CD4-positive, alpha-beta T cell (primary cell): Measurements from ENCODE around the gene DPP8. TPM values are rescaled to one million over a fixed set of nuclear protein-coding genes. Genes with fewer than 3 reads are reported as not detected.
A peak's percentile ranks its signal among the peaks of the same experiment; 100 is the strongest.

ENCODE experiments used
- ATAC-seq: fragments of 200-7000 bp; cut with Tn5 transposase; one replicate; pipeline ENCODE4 v1.10.0; 2022; ENCODE audit warnings: mild to moderate bottlenecking; ENCODE audit not compliant: poor library complexity
- CTCF ChIA-PET: fragments of 350-600 bp; sonication (Branson Sonifier 250); formaldehyde crosslinking; loops from one replicate; lab custom pipeline; 2021; ENCODE audit warnings: antibody characterized with exemption, inconsistent platforms; lab: Charles Lee
- POLR2A ChIA-PET: fragments of 350-600 bp; sonication (Branson Sonifier 250); formaldehyde crosslinking; loops from one replicate; lab custom pipeline; 2021; ENCODE audit warnings: antibody characterized with exemption, inconsistent platforms; lab: Charles Lee
- DNase-seq, 14 experiments: peaks; one replicate each; pipeline ENCODE4 v3.0.0-alpha.2; 2013 to 2020; ENCODE audit warnings: mixed read lengths in 2 of 14
- H3K27ac ChIP-seq, 2 donors: one replicate each; pipeline versions ENCODE4 v1.5.1 to v1.7.0; 2013; ENCODE audit warnings: low read length in 2 of 2, low read depth in 1 of 2, mild to moderate bottlenecking in 1 of 2
- H3K27me3 ChIP-seq, 2 experiments: 1 replicate in 1 of 2; 2 replicates in 1 of 2; pipeline versions ENCODE4 v1.6.1 to v1.7.0; 2013; ENCODE audit warnings: low read length in 2 of 2, control low read depth in 1 of 2, mild to moderate bottlenecking in 1 of 2, moderate library complexity in 1 of 2; ENCODE audit not compliant: insufficient read depth in 2 of 2, control insufficient read depth in 1 of 2
- H3K36me3 ChIP-seq: one replicate; pipeline ENCODE4 v1.6.1; 2013; ENCODE audit warnings: low read length, control low read depth; ENCODE audit not compliant: insufficient read depth
- H3K4me1 ChIP-seq: one replicate; pipeline ENCODE4 v1.6.1; 2013; ENCODE audit warnings: low read length, control low read depth; ENCODE audit not compliant: insufficient read depth
- H3K4me3 ChIP-seq: one replicate; pipeline ENCODE4 v1.5.1; 2013; ENCODE audit warnings: mild to moderate bottlenecking, low read length, moderate library complexity
- H3K9me3 ChIP-seq, 2 experiments: 1 replicate in 1 of 2; 2 replicates in 1 of 2; pipeline versions ENCODE4 v1.6.1 to v1.7.0; 2013; ENCODE audit warnings: low read length in 2 of 2, mild to moderate bottlenecking in 2 of 2, control low read depth in 1 of 2, moderate library complexity in 1 of 2; ENCODE audit not compliant: control insufficient read depth in 1 of 2, insufficient read depth in 1 of 2
- H3K27ac Mint-ChIP-seq: one replicate; pipeline ENCODE4 v1.8.0; 2020; ENCODE audit warnings: mixed read lengths
- H3K27me3 Mint-ChIP-seq: one replicate; pipeline ENCODE4 v1.8.0; 2021; ENCODE audit warnings: mixed read lengths
- H3K36me3 Mint-ChIP-seq: one replicate; pipeline ENCODE4 v1.8.0; 2021; ENCODE audit warnings: low read depth, mixed read lengths
- H3K4me1 Mint-ChIP-seq: one replicate; pipeline ENCODE4 v1.8.0; 2021; ENCODE audit warnings: low read depth, mixed read lengths
- H3K4me3 Mint-ChIP-seq: one replicate; pipeline ENCODE4 v1.8.0; 2020; ENCODE audit warnings: mild to moderate bottlenecking, mixed read lengths
- H3K9me3 Mint-ChIP-seq: one replicate; pipeline ENCODE4 v1.8.0; 2020; ENCODE audit warnings: mixed read lengths
- CTCF ChIP-seq: fragments of 200-600 bp; IDR thresholded peaks from one replicate; pipeline ENCODE4 v1.8.0; 2022; ENCODE audit warnings: antibody characterized with exemption, mild to moderate bottlenecking
- intact Hi-C, 2 experiments: fragments of 100-400 bp; cut with DNase I in 1 of 2; cut with micrococcal nuclease in 1 of 2; formaldehyde crosslinking; loops; one replicate each; pipeline versions ENCODE4 v1.15.1 to v1.9.0; 2023 to 2025; cut with DNase I, micrococcal nuclease
- total RNA-seq, 174 experiments: library from RNA in 2 of 174; stranded (reverse) in 2 of 174; gene quantifications; one replicate each; pipeline ENCODE4 v1.2.3 and lab custom pipeline; 2021 to 2026

Gene DPP8
- total RNA-seq, 2 experiments from 2014 or later, result 41.2 to 45.4 TPM

GRCh38 chr15:65525622-65526021 is 8.1 kb upstream of the DPP8 start:
- no peak overlapping the region for H3K27ac Mint-ChIP-seq
- Histone ChIP-seq H3K27me3 (no peaks in the 10 kb centered on the region), H3K27ac (no peak overlapping the region), H3K4me3 (no peak overlapping the region), H3K4me1 (peaks cover 8% of the 10 kb centered on the region), H3K36me3 (no peaks in the 10 kb centered on the region), H3K9me3 (no peaks in the 10 kb centered on the region)
- intact Hi-C loops, result no loop called here
- ATAC-seq (no peak), DNase-seq (no peak)
- ChIA-PET CTCF (no interaction called here), POLR2A (interaction anchor here (1.1 kb wide), 2 partner anchors 9 to 44 kb away, joined by 3 to 5 read pairs; no protein-coding TSS in a partner anchor)
- H3K9me3 Mint-ChIP-seq, result no peaks in the 10 kb centered on the region
- no peak for TF ChIP-seq CTCF
- no peak overlapping the region for H3K4me3 Mint-ChIP-seq
- no peaks in the 10 kb centered on the region for H3K36me3 Mint-ChIP-seq
- H3K4me1 Mint-ChIP-seq, result peaks cover 4% of the 10 kb centered on the region
- no peaks in the 10 kb centered on the region for H3K27me3 Mint-ChIP-seq

GRCh38 chr15:65524226-65524625 is 6.7 kb upstream of the DPP8 start:
- H3K4me1 Mint-ChIP-seq, result no peaks in the 10 kb centered on the region
- no peaks in the 10 kb centered on the region for H3K9me3 Mint-ChIP-seq
- Histone ChIP-seq H3K27ac (no peak overlapping the region), H3K36me3 (no peaks in the 10 kb centered on the region), H3K9me3 (no peaks in the 10 kb centered on the region), H3K4me1 (no peaks in the 10 kb centered on the region), H3K4me3 (no peak overlapping the region), H3K27me3 (no peaks in the 10 kb centered on the region)
- POLR2A ChIA-PET, result no interaction called here
- intact Hi-C loops, result no loop called here
- no peak for DNase-seq
- H3K27ac Mint-ChIP-seq, result no peak overlapping the region
- CTCF ChIA-PET, result no interaction called here
- H3K36me3 Mint-ChIP-seq, result no peaks in the 10 kb centered on the region
- ATAC-seq, result no peak
- no peak for TF ChIP-seq CTCF
- H3K4me3 Mint-ChIP-seq, result no peak overlapping the region
- H3K27me3 Mint-ChIP-seq, result no peaks in the 10 kb centered on the region

- intact Hi-C loops, result no loop called here
- POLR2A ChIA-PET, result no interaction called here
- no peaks in the 10 kb centered on the region for H3K27me3 ChIP-seq
Measured at GRCh38 chr15:65521350-65521749, 3.9 kb upstream of the DPP8 start.

More at GRCh38 chr15:65521350-65521749, 3.9 kb upstream of the DPP8 start:
- no peak for TF ChIP-seq CTCF
- Histone ChIP-seq H3K36me3 (no peaks in the 10 kb centered on the region), H3K4me1 (peaks cover 11% of the 10 kb centered on the region), H3K27ac (no peak overlapping the region), H3K4me3 (no peak overlapping the region), H3K9me3 (no peaks in the 10 kb centered on the region)
- Mint-ChIP-seq H3K36me3 (peaks cover 6% of the 10 kb centered on the region), H3K27me3 (no peaks in the 10 kb centered on the region), H3K9me3 (no peaks in the 10 kb centered on the region), H3K27ac (no peak overlapping the region), H3K4me3 (peak overlapping the region; percentile 67), H3K4me1 (peaks cover 12% of the 10 kb centered on the region)
- CTCF ChIA-PET, result no interaction called here
- no peak for DNase-seq
- no peak for ATAC-seq
